ENCODE data around the gene ALKAL2. TPM values are rescaled to one million over a fixed set of nuclear protein-coding genes. Genes with fewer than 3 reads are reported as not detected.

The ALKAL2 gene
- total and polyA plus RNA-seq, 10 of the 15 experiments (the other 5 are each of a cell fraction or from before 2014, with no cell fraction given) = 0.11 to 0.29 (median 0.11) TPM; not detected in 7

- TF ChIP-seq CUX1 (IDR thresholded peaks at IDR 0.05; ENCODE audit: insufficient replicate concordance, low read depth, low read length) (peak; percentile 58), SPI1 (IDR thresholded peaks at IDR 0.05; ENCODE audit: borderline replicate concordance, insufficient read depth, low read depth, low read length) (peak; percentile 96), GATAD2B (conservative IDR thresholded peaks at IDR 0.05; ENCODE audit: low read depth) (peak; percentile 37; the same call in 1 of the 2 replicates), HCFC1 (IDR thresholded peaks at IDR 0.05; ENCODE audit: low read length) (no peak), NFYB (IDR thresholded peaks at IDR 0.05; ENCODE audit: insufficient read depth, low read depth, low read length) (no peak), HDGF (IDR thresholded peaks at IDR 0.05) (no peak), BHLHE40 (IDR thresholded peaks at IDR 0.05; ENCODE audit: borderline replicate concordance in 1 of 2, low read depth in 2 of 2, low read length in 1 of 2) (peak in 1 of 2 experiments; percentile 10; a peak in 1 of 4 replicates)
- TF ChIP-seq, protein P1, sequence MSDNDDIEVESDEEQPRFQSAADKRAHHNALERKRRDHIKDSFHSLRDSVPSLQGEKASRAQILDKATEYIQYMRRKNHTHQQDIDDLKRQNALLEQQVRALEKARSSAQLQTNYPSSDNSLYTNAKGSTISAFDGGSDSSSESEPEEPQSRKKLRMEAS (IDR thresholded peaks at IDR 0.05; ENCODE audit: low read depth, low read length) = peak; percentile 34; the same call in 1 of the 2 replicates
Observed at GRCh38 chr2:275466-275865, 12.4 kb downstream of the ALKAL2 start (continued).

Data from GM12878 (cell line).